Kidney (tissue), 14 donors: Measurements from ENCODE around the gene LRRC49. TPM values are rescaled to one million over a fixed set of nuclear protein-coding genes. Genes with fewer than 3 reads are reported as not detected.

Source experiments
- DNase-seq, 5 donors: peaks; one replicate each; pipeline ENCODE4 v3.0.0-alpha.2; 2013 to 2020
- FAIRE-seq: peaks from 2 replicates; lab custom pipeline; 2012; peaks lifted over from hg19 to GRCh38; lab: Jason Lieb, UNC
- H3K27ac ChIP-seq, 2 donors: one replicate each; pipeline ENCODE4 v1.7.0; 2013; ENCODE audit warnings: low read depth in 2 of 2, low read length in 2 of 2, inconsistent platforms in 1 of 2
- H3K27me3 ChIP-seq: one replicate; pipeline ENCODE4 v1.7.1; 2013; ENCODE audit warnings: low read length, inconsistent platforms; ENCODE audit not compliant: control insufficient read depth, insufficient read depth
- H3K36me3 ChIP-seq, 3 donors: one replicate each; pipeline versions ENCODE4 v1.7.0 to v1.7.1; 2013; ENCODE audit warnings: low read length in 3 of 3, control low read depth in 1 of 3, inconsistent platforms in 1 of 3; ENCODE audit not compliant: insufficient read depth in 3 of 3, control insufficient read depth in 2 of 3
- H3K4me1 ChIP-seq, 3 donors: one replicate each; pipeline versions ENCODE4 v1.7.0 to v1.7.1; 2013; ENCODE audit warnings: low read length in 3 of 3, inconsistent platforms in 1 of 3, low read depth in 1 of 3; ENCODE audit not compliant: control insufficient read depth in 2 of 3, insufficient read depth in 2 of 3
- H3K4me3 ChIP-seq, 3 donors: one replicate each; pipeline versions ENCODE4 v1.7.0 to v1.8.1; 2013; ENCODE audit warnings: low read length in 3 of 3, control low read depth in 1 of 3, inconsistent platforms in 1 of 3
- H3K9ac ChIP-seq, 3 donors: one replicate each; pipeline versions ENCODE4 v1.7.0 to v1.7.1; 2013; ENCODE audit warnings: low read length in 3 of 3, control low read depth in 1 of 3, inconsistent platforms in 1 of 3
- H3K9me3 ChIP-seq, 3 donors: one replicate each; pipeline versions ENCODE4 v1.7.0 to v1.7.1; 2013; ENCODE audit warnings: low read length in 3 of 3, control low read depth in 1 of 3, inconsistent platforms in 1 of 3; ENCODE audit not compliant: control insufficient read depth in 2 of 3, insufficient read depth in 1 of 3
- intact Hi-C: fragments of 100-400 bp; cut with DNase I; formaldehyde crosslinking; loops from one replicate; pipeline ENCODE4 v1.11.1; 2022
- polyA plus RNA-seq: library from polyadenylated mRNA; stranded (reverse); fragments of 350-450 nt; fragmentation: Illumina TruSeq; extraction: RNeasy Lipid Tissue Mini Kit (QIAGEN cat#74804); gene quantifications from one replicate; pipeline ENCODE4 v1.2.3, GENCODE V29; 2014; ENCODE audit warnings: low read depth, low replicate concordance; ENCODE audit not compliant: insufficient read depth
- total RNA-seq: library from RNA; stranded (reverse); fragmentation: NEBNext Ultra II Directional; extraction: Animal tissue kit (Norgen Biotek cat#: 25700); gene quantifications from one replicate; pipeline ENCODE4 v1.2.1, GENCODE V29; 2021
- TF ChIP-seq, protein P1 (sequence below): IDR thresholded peaks from 3 replicates; pipeline ENCODE4 v1.5.1; 2012; ENCODE audit warnings: mild to moderate bottlenecking, moderate library complexity, borderline replicate concordance; ENCODE audit not compliant: insufficient read depth; ENCODE audit errors: extremely low read depth
- donor health status: control.
- donor health status: control.
- donor health status: control.
- donor health status: control.
- donor health status: control.
- donor health status: DM: yes; HTN: yes; CAD: no.
- donor health status: Normal renal cell carcinoma (clear cell type).

LRRC49 gene
- total and polyA plus RNA-seq, 2 donors from 2014 or later = 13.2 to 14.2 TPM

DNA sequence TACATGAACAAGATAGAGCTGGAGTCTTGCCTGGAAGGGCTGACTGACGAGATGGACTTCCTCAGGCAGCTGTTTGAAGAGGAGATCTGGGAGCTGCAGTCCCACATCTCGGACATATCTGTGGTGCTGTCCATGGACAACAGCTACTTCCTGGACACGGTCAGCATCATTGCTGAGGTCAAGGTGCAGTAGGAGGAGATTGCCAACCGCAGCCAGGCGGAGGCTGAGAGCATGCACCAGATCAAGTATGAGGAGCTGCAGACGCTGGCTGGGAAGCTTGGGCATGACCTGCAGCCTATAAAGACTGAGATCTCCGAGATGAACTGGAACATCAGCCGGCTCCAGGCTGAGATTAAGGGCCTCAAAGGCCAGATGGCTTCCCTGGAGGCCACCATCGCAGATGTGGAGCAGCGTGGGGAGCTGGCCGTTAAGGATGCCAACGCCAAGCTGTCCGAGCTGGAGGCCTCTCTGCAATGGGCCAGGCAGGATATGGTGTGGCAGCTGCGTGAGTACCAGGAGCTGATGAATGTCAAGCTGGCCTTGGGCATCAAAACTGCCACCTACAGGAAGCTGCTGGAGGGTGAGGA is 33.2 kb upstream of the LRRC49 start:
- FAIRE-seq (no peak), DNase-seq (no peak)
- H3K9ac ChIP-seq = no peak overlapping the region
- H3K27me3 ChIP-seq = no peaks in the 10 kb centered on the region
- H3K4me1 ChIP-seq = peaks cover 0 to 2% (median 0%) of the 10 kb centered on the region in 3 donors
- H3K9me3 ChIP-seq = no peaks in the 10 kb centered on the region
- no peak overlapping the region for H3K27ac ChIP-seq
- TF ChIP-seq, protein P1, sequence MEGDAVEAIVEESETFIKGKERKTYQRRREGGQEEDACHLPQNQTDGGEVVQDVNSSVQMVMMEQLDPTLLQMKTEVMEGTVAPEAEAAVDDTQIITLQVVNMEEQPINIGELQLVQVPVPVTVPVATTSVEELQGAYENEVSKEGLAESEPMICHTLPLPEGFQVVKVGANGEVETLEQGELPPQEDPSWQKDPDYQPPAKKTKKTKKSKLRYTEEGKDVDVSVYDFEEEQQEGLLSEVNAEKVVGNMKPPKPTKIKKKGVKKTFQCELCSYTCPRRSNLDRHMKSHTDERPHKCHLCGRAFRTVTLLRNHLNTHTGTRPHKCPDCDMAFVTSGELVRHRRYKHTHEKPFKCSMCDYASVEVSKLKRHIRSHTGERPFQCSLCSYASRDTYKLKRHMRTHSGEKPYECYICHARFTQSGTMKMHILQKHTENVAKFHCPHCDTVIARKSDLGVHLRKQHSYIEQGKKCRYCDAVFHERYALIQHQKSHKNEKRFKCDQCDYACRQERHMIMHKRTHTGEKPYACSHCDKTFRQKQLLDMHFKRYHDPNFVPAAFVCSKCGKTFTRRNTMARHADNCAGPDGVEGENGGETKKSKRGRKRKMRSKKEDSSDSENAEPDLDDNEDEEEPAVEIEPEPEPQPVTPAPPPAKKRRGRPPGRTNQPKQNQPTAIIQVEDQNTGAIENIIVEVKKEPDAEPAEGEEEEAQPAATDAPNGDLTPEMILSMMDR = no peak
- intact Hi-C loops = no loop called here
- H3K36me3 ChIP-seq = no peaks in the 10 kb centered on the region
- no peak overlapping the region for H3K4me3 ChIP-seq

DNA sequence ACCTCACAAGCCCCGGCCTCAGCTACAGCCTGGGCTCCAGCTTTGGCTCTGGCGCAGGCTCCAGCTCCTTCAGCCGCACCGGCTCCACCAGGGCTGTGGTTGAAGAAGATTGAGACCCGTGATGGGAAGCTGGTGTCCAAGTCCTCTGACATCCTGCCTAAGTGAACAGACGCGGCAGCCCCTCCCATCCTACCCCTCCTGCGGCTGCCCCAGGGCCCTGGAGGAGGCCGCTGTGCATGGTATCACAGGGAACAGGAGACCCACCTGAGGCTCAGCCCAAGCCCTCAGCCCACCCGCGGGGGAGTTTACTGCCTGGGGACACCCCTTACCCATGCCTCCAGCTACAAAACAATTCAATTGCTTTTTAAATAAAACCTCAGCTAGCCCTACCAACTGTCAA is 32.6 kb upstream of the LRRC49 start:
- Histone ChIP-seq H3K27ac (no peak overlapping the region), H3K36me3 (no peaks in the 10 kb centered on the region), H3K27me3 (no peaks in the 10 kb centered on the region), H3K4me1 (no peaks in the 10 kb centered on the region), H3K9me3 (no peaks in the 10 kb centered on the region), H3K4me3 (no peak overlapping the region), H3K9ac (no peak overlapping the region)
- FAIRE-seq = no peak
- intact Hi-C loops = no loop called here
- TF ChIP-seq, protein P1 = no peak
- no peak for DNase-seq

DNA sequence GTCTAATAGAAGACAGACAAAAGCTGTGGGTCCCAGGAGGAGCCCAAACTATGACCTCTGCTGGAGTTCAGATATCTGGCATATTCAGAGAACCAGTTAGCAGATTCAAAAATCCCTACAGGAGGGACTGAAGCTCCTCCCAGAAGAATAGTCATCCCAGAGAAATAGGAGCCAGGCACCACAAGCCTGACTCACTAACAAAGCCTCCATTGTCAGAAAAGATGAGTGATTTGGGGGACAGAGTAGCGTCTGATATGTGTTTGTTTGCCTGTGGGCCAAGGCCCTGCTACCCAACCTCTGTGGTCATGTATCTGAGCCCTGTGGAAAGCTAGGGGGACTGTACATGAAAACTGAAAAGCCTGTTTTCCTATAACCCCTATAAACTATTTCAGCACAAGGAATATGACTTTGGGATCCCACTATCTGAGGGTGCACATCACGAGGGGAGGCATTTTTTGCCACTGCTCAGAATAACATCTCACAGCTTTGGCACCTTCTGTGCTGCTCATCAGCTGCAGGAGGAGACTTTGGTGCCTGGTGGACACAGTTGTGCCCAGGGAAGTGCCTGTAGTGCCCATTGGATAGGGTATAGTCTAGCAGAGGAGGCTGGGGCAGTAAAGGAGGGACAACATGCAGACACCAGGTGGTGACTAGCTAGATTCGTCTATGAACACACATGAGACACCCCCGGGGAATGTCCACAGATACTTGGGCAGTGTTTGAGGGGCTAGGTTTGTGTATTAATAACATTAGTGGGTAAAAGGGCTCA is 29.0 kb upstream of the LRRC49 start:
- Histone ChIP-seq H3K36me3 (no peaks in the 10 kb centered on the region), H3K27ac (no peak overlapping the region), H3K27me3 (no peaks in the 10 kb centered on the region), H3K4me1 (no peaks in the 10 kb centered on the region), H3K9me3 (no peaks in the 10 kb centered on the region), H3K9ac (no peak overlapping the region), H3K4me3 (no peak overlapping the region)
- TF ChIP-seq, protein P1 = no peak
- intact Hi-C loops = no loop called here
- FAIRE-seq (no peak), DNase-seq (no peak)
